Hematopoietic multipotent progenitor cell treated with erythropoietin and hydrocortisone succinate and interleukin-3 and kit ligand, for 6 days (in vitro differentiated cells): ENCODE results near the gene GLDN.
"Not testable (repeated sequence)": the region's sequence is repeated elsewhere in the genome, so short reads cannot be mapped to it uniquely, and the experiment has no call there.

Source experiments
- DNase-seq: peaks from one replicate; pipeline ENCODE4 v3.0.0-alpha.2; 2015

Gene GLDN

GRCh38 chr15:51390241-51390965, 48.9 kb downstream of the GLDN start:
- no peak for DNase-seq

- DNase-seq = no peak
Measured at GRCh38 chr15:51390966-51391422, 49.5 kb downstream of the GLDN start.

- no peak for DNase-seq
Measured at GRCh38 chr15:51396921-51397320, 55.5 kb downstream of the GLDN start.

GRCh38 chr15:51398626-51399025, 57.2 kb downstream of the GLDN start:
- no peak for DNase-seq

- no peak for DNase-seq
Measured at GRCh38 chr15:51401051-51401780, 59.8 kb downstream of the GLDN start.

GRCh38 chr15:51401872-51402517, 60.5 kb downstream of the GLDN start:
- peak; percentile 60 for DNase-seq

GRCh38 chr15:51403072-51403878, 61.8 kb downstream of the GLDN start:
- DNase-seq = peak; percentile 51

GRCh38 chr15:51403946-51404695, 62.7 kb downstream of the GLDN start:
- DNase-seq = no peak

- DNase-seq = no peak
Measured at GRCh38 chr15:51405693-51406523, 64.5 kb downstream of the GLDN start.

- DNase-seq = no peak
Measured at GRCh38 chr15:51414256-51414860, 72.9 kb downstream of the GLDN start.

GRCh38 chr15:51416129-51416528, 74.7 kb downstream of the GLDN start:
- no peak for DNase-seq

GRCh38 chr15:51423040-51423439, 81.6 kb downstream of the GLDN start:
- not testable (repeated sequence) for DNase-seq

GRCh38 chr15:51424780-51425179, 83.3 kb downstream of the GLDN start:
- DNase-seq = no peak

- no peak for DNase-seq
Measured at GRCh38 chr15:51425517-51426040, 84.1 kb downstream of the GLDN start.

GRCh38 chr15:51438526-51438925, 97.1 kb downstream of the GLDN start:
- DNase-seq = no peak

GRCh38 chr15:51443282-51443914, 101.9 kb downstream of the GLDN start:
- DNase-seq = no peak

GRCh38 chr15:51444112-51444511, 102.7 kb downstream of the GLDN start:
- DNase-seq = no peak

- no peak for DNase-seq
Measured at GRCh38 chr15:51444807-51445206, 103.4 kb downstream of the GLDN start.

GRCh38 chr15:51446029-51446744, 104.7 kb downstream of the GLDN start:
- DNase-seq = not testable (repeated sequence)
